HG03159 (cell line): ENCODE measurements around the gene AFF3.
"Not testable (repeated sequence)": the region's sequence is repeated elsewhere in the genome, so short reads cannot be mapped to it uniquely, and the experiment has no call there.

Experiments
- ATAC-seq: cut with Tn5 transposase; IDR thresholded peaks from one replicate; pipeline ENCODE4 v1.9.1; 2021; ENCODE audit warnings: mild to moderate bottlenecking, moderate library complexity; ENCODE audit not compliant: unreplicated experiment

The AFF3 gene

DNA sequence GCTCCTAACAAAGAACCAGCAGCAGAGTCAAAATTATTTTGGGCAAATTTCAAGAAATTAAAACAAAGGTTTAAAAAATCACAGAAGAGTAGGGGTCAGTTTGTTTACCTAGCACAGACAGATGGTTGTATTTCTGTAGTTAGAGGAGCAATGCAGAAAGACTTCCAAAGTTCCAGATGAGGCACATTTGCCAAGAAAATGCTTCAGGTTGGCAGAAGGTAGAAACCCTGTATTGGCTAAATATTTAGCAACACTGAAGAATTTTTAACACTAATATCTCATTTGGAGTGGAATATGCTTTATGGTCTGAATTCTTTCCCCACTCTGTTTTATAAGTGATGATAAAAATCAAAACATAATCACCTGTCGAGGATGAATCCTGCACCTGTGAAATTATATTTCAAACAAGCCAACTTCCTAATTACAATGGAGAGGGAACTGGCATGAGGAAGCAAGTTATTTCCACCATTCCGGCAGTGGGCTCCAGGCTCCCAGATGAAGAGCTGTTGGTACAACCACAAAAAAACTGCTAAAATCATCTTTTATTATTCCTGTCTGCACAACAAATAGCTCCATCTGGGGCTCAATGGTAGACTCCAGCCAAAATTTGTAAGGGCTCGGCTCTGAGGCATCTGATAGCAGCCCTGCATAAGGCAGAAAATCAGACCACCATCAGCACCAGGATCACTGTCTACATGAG lies 366.0 kb downstream of the AFF3 start:
- ATAC-seq = no peak

DNA sequence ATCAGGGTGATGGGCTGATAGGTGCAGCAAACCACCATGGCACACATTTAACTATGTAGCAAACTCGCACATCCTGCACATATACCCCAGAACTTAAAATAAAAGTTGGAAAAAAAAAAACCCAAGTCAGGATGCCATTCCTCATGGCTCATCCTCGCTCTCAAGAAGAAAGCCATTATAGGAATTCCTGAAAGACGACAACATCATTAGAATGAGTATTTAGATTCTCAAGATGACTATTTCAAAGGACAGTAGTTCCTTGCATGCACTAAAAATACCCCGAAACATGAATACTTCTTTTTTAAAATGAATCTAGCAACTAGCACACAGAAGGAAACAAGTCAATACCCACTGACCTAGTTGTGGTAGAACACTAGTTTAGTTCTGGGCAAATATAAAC lies 366.8 kb downstream of the AFF3 start:
- ATAC-seq = no peak

DNA sequence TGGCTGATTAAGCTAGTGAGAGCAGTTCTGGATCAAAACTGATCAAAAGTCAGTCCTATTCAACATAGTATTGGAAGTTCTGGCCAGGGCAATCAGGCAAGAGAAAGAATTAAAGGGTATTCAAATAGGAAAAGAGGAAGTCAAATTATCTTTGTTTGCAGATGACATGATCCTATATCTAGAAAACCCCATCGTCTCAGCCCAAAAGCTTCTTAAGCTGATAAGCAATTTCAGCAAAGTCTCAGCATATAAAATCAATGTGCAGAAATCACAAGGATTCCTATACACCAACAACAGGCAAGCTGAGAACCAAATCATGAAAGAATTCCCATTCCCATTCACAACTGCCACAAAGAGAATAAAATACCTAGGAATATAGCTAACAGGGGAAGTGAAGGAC lies 368.7 kb downstream of the AFF3 start:
- not testable (repeated sequence) for ATAC-seq

DNA sequence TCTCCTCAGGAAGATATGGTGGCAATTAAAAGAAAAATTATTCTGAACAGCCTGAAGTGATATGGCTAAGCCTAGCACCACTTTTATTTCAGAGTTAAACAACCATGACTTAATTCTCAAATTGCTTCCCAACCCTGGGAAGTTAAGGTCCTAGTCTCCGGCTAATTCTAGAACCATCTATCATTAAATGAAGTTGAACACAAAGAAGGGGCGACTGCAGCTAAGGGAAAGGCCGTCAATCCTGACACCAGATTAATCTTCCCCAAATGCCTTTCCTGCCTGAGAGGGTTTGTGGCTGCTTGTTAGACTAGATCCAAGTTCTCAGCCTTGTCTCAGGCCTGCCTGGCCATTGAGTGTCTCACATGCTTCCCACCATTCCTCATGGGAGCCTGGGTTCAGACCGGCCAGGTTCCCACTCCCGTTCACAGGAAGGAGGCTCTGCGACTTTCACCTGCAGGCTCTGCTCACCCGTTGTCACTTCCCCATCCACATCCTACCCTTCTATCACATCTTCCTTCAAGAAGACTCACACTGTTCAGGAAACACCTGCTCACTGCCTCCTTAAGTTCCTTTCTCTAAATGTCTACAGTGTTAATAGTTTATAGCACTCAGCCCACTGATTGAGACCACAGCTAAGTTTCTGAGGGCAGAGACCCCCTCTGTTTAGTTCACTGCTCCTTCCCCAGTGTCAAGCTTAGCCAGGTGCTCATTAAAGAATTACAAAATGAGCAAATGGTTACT lies 369.6 kb downstream of the AFF3 start:
- no peak for ATAC-seq

DNA sequence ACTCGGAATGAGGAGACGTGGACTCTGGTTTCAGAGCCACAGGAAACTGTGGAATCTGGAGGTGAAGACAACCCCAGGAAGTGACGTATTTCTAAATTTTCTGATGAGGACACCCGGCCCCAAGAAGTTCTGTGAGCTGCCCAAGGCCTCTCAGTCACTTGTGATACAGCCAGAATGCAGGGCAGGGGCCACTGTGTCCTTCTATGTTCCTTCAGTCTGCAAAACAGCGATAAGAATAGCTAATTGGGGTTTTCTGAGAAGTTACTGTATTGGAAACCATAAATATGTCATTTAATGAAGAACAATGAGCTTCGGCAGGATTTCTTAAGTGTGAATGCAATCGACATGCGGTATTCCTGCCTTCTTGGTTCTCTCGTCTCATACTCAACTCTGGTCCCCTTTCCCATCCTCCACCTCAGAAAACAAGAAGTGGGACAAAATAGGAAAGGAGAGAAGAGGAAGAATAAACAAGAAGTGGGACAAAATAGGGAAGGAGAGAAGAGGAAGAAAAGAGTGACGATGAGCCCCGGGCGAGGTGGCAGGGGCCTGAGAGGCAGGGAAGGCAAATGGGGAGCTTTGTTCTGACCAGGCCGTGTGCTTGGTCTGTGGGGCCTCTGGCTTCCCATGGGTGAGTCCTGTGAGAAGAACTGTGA lies 370.6 kb downstream of the AFF3 start:
- ATAC-seq = no peak

DNA sequence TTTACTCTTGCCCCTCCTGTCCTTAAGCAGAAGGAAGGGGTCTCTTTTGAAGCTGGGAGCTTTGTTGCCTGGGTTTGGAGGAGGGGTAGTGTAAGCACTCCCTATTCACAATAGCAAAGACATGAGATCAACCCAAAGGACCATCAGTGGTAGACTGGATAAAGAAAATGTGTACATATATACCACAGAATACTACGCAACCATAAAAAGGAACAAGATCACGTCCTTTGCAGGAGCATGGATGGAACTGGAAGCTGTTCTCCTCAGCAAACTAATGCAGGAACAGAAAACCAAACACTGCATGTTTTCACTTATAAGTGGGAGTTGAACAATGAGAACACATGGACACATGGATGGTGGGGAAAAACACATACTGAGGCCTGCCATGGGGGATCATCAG lies 371.5 kb downstream of the AFF3 start:
- ATAC-seq = no peak

DNA sequence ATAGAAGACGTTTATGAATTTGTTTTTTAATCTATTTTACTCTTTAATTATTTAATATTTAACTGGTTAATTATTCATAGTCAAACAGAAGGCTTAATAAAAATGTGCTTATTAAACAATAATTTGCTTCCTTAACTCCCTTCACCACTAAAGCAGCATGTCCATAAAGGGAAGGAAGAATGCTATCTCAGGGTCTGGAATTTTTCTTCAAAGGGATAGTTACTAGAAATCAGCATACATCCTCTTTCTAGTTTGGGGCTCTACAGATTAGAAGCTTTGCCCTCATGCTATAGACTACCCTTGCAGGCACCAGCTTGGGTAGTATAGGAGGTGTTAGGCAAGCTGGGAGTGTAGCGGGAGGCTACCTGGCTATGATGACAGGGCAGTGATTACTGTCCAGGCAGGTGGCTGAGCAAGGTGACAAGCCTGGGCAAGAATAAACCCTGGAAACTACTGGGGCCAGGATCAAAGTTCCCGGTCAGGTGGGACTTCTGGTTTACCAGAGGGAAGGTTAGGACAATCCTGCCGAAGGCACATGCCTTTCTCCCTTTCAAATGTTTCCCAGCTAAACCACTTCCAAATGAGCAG lies 376.6 kb downstream of the AFF3 start:
- no peak for ATAC-seq

DNA sequence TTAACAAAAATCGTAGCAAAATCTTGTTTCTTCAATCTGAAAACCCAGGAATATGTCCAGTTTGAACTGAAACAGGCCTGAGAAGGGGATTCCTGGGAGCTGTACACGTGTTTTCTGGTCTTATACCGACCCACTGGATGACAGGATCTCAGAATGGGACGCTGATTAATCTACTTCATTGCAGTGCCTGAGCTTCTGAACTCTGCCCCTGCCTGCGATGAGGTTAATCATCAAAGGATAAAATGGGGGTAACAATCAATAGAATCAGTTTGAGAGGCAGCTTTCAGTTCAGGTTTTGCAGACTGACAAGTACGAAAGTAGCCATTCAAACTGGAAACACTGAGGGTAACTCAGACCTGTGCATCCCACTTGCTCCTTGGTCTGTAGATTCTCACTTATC lies 378.6 kb downstream of the AFF3 start:
- no peak for ATAC-seq

DNA sequence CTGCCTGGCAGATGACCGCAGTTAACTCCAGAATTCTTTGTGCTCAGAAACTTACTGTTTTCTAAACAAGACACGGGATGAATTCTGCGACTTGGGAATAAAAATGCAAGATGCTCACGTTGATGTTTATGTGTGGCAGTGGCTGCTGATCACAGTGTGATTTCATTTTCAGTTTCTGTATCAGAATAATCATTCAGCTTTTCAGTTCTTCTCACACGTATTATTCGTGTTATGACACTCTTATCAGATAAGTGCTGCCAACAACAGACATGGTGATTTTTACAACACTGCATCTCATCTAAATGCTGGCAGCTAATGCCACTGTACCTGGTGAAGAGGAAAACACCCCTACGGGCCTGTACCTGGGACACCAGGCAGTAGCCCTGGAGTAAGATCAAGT lies 379.7 kb downstream of the AFF3 start:
- no peak for ATAC-seq

DNA sequence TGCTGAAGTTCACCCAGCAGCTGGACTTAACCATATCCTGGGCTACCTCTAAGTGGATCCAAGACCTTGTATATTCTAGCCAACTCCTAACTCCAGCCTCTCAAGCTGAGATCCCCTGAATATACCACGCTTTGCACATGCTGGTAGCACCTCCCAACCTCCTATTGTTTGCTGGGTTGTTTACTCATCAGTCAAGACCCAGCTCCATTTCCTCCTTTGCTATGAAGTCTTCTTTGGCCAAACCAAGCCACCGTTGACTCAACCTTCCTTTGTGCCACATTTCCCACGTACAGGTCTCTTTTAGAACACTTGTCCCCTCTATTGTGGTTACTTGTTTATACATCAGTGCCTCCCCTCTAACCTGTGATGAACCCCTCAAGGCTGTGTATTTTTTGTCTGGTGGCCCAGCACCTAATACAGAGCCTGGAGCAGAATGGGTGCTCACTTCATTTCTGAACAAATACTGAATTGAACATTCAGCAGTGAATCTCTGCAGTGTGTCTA lies 384.7 kb downstream of the AFF3 start:
- ATAC-seq = no peak

DNA sequence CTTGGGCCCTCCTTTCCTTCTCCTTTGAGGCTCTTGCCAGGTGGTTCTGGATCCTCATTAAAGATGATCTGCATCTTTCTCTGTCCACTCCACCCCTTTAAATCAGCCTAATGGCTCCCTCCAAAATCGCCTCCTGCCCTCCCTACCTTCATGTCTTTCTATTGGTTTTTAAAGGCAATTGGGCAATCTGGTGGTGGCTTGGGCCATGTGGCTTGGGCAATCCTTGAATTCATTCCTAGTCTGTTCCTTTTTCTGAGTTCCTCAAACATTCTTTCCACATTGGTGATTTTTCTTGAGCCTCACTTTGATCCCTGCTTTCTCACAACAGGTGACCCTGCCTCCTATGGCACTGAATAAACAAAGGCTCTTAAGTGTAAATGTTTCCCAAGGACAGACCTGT lies 386.3 kb downstream of the AFF3 start:
- ATAC-seq = no peak

DNA sequence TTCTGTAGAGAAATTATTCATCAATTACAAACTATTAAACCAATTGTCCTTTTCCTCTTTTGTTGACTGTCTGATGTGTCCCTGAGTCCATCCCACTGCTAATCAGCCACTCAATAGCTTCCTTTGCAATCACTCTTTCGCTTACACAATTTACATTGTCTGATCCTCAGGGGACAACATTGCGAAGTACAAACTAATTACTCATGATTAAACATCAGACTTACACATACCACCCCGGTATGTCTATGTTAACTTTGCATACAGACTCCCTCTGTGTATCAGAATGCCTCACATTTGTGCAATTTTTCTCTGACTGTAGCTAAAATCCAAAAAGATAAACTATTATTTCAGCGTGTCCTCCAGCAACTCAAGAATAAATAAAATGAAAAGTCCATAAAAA lies 388.2 kb downstream of the AFF3 start:
- ATAC-seq = no peak

DNA sequence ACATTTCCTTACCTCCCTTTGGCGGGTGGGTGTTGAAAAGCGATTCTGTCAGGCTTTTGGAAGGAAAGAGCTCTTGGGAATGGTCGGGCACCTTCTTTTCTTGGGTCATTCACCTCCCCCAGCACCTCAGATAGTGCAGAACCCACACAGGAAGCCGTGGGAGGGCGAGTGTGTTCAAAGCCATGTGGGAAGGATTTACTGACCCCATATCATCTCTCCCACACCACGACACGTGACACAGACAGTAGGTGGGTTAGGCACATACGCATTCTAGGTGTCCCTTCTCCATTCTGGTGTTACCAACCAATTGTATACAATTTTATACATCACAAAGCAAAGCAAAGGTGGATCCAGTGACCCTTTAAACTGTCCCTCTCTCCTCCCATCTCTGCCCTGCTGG lies 388.9 kb downstream of the AFF3 start:
- ATAC-seq = no peak

DNA sequence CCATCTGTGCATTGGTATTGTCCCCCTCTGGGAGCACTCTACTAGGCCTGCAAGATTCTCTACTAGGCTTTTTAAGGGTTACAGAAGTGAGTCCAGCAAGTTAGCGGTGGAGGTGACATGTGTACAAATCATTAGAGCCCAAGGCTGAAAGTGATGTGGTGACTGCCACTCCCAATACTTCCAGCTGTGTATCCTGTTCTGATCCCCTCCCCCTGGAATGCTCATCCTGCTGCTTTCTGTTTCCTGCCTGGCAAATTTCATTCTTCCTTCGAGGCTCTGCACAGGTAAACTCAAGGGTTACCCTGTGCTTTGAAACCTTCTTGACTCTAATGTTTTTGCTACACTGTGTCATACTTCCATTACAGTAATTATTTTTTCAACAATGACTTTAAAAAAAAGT lies 394.0 kb downstream of the AFF3 start:
- no peak for ATAC-seq

DNA sequence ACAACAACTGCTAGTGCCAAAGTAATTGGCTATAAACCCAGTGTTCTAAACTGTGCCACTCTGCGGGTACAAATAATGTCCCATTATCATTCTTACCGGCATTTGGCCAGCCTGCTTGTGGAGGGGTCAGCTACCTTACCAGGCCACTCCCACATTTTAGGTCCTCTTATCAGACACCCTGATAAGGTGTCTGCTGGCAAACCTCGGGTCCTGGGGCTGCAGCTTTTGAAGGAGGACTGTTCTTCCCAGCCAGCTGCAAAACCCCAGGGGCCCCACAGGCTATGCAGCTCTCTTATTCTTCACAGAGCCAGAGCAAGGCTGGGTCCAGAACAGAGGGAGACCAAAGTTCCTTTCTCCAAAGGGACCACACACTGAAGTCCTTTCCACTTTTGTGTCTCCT lies 394.5 kb downstream of the AFF3 start:
- no peak for ATAC-seq

DNA sequence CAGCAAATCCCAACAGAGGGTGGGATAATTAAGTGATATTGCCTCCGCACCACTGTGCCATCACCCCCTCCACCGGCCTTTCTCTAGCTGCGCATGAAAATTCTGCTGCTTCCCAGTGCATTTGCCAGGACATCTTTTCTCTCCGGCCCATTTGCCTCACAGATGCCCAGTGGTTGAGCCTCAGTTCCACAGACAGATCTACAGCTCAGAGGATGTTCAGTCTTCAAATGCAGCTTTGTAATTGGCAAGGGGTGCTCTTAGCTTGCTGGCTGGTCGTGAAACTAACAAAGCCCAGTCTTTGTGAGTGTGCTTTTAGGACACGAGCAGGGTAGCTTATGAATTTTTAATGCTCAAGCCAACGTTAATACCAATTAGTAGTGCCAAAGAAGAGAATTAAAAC lies 399.2 kb downstream of the AFF3 start:
- ATAC-seq = no peak

DNA sequence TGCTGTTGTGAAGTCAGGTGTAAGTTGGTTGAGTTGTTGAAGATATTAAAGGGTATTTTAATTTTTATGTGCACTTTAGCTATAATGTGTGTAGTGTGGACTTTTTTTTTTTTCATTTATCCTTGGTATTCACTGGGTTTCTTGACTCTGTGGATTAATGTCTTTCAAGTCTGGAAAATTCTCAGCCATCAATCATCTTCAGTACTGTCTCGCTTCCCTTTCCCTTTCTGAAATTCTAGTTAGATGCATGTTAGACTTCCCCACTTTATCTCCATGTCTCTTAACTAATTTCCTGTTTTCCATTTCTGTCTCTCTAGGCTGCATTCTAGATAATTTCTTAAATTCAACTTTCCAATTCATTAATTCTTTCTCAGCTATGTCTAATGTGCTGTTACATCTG lies 404.9 kb downstream of the AFF3 start:
- no peak for ATAC-seq

DNA sequence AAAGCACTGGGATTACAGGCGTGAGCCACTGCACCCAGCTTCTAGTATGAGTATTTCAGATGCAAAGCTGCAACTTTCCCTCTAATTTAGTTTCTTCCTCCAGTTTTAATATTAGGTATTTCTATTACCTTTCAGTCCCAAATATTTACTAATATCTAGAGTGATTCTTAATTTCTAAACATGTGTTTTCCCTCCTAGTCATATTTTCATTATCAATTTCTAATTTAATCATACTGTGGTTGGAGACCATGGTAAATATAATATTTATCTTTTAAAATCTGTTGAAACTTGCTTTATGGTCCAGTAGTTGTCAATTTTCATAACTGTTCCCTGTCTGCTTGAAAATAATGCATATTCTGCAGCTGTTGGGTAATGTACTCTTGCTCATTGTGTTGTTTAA lies 406.6 kb downstream of the AFF3 start:
- no peak for ATAC-seq

DNA sequence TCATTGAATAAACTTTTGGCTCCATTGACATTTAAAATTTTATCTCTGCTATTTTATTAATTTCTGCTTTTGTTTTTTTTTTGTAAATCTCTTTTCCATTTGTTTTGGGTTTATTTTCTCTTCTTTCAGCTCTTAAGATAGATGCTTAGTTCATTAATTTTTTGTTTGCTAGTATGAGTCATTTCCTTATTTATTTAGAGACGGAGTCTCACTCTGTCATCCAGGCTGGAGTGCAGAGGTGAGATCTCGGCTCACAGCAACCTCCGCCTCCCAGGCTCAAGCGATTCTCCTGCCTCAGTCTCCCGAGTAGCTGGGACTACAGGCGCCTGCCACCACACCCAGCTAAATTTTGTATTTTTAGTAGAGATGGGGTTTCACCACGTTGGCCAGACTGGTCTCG lies 407.1 kb downstream of the AFF3 start:
- not testable (repeated sequence) for ATAC-seq

DNA sequence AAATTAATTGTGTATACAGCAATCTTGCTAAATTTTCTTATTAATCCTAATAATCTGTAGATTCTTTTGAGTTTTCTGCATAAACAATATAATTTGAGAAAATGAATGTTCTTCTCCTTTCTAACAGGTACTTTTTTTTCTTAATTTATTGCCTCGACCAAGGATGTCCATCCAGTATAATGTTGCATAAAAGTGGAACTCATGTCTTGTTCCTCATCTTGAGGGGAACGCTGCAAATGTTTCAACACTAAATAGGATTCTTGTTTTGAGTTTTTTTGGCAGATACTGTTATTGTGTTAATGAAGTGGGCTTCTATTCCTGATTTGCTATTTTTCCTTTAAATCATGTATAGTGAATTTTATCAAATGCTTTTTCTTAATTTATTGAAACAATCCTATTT lies 408.2 kb downstream of the AFF3 start:
- ATAC-seq = no peak

DNA sequence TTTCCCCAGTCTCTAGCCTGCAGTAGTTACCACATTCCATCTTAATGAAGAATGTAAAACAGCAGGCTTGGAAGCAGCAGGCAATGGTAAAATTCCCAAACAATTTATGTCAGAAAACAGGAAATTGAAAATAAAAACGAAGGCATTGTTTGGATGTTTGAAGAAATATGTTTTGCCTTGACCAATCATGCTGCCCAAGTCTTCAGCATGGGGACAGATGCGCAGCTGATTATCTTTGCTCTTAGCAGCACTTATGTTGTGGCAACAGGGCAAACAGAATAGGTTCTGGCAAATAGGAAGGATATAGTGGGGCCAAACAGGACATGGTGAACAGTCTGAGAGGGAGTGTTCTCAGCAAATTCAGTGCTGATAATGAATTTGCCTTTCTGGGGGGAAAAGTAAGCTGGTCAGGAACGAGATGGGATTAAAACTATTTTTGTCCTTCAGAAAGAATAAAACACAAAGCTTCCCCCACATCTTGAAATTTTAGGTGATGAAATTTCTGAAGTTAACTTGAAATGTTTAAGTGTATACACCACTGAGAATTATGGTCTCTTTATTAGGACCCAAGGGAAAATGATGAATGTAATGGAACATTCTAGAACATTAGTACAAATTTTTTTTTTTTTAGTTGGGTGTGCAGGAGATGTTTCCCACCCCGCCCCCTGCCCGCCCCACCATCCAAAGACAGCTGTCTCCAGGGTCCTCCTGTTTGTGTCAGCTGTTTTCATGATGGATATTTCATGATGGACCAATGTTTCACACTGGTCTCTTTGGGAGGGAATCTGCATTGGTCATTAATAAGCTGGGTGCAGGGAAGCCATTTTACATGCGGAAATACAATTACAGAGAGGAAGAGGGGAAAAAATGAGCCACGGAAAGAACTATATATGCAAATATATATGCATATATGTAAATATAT lies 413.0 kb downstream of the AFF3 start:
- no peak for ATAC-seq
